WERI-Rb-1 (cell line): Measurements from ENCODE around the gene SMPD3.

Experiments
- DNase-seq: peaks from one replicate; pipeline ENCODE4 v3.0.0-alpha.2; 2020
- H3K27ac ChIP-seq: fragments of 250-450 bp; sonication (Bioruptor Pico); 2 replicates; pipeline ENCODE4 v1.5.1; 2020; ENCODE audit warnings: mild to moderate bottlenecking, moderate library complexity
- H3K27me3 ChIP-seq: fragments of 250-450 bp; sonication (Bioruptor Pico); 2 replicates; pipeline ENCODE4 v1.5.1; 2021; ENCODE audit warnings: mild to moderate bottlenecking, low read depth, moderate library complexity; ENCODE audit not compliant: insufficient read depth, severe bottlenecking
- H3K36me3 ChIP-seq: fragments of 250-450 bp; sonication (Bioruptor Pico); 2 replicates; pipeline ENCODE4 v1.5.1; 2020; ENCODE audit warnings: mild to moderate bottlenecking, moderate library complexity
- H3K4me3 ChIP-seq: 2 replicates; pipeline ENCODE4 v1.5.1; 2011; ENCODE audit warnings: low read depth, mild to moderate bottlenecking, control low read depth, low read length
- H3K9me3 ChIP-seq: fragments of 250-450 bp; sonication (Bioruptor Pico); 2 replicates; pipeline ENCODE4 v1.5.1; 2021; ENCODE audit warnings: mild to moderate bottlenecking, moderate library complexity; ENCODE audit not compliant: severe bottlenecking
- CTCF ChIP-seq: IDR thresholded peaks from 2 replicates; pipeline ENCODE4 v1.5.1; 2011; ENCODE audit warnings: low read depth, mild to moderate bottlenecking, control low read depth, inconsistent platforms, low read length

The SMPD3 gene

DNA sequence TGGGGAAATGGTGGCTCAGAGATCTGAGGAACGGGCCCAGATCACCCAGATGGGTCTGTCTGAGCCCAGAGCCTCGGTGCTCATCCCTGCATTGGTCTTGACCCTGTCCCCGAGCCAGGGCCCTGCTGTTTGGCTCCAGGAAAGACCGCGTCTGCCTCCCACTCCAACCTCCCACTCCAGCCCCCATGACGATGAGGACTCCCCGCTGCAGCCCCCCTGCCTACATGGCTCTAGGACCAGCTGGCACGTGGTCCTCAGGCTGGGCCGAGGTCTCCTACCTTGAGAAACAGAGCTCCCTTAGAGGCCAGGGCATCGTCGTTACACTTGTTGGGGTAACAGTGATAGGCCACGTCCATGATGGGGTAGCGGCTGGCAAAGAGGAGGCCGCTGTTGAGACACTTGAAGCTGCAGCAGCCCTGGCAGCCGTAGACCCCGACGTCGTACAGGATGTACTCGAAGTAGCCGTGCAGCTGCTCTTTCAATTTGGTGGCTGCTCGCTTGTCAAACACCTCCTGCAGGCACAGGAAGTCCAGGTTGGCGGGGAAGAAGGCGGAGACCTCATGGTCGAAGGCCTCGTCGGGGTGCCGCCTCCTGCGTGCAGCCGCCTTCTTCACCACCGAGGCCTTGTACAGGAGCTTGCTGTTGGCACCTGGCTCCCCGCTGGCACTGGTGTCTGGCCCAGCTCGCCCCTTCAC is 77.6 kb downstream of the SMPD3 start:
- no peak overlapping the region for H3K27ac ChIP-seq
- H3K9me3 ChIP-seq, result no peaks in the 10 kb centered on the region
- DNase-seq, result no peak
- H3K36me3 ChIP-seq, result no peaks in the 10 kb centered on the region
- no peak overlapping the region for H3K4me3 ChIP-seq
- TF ChIP-seq CTCF, result no peak
- H3K27me3 ChIP-seq, result no peaks in the 10 kb centered on the region

DNA sequence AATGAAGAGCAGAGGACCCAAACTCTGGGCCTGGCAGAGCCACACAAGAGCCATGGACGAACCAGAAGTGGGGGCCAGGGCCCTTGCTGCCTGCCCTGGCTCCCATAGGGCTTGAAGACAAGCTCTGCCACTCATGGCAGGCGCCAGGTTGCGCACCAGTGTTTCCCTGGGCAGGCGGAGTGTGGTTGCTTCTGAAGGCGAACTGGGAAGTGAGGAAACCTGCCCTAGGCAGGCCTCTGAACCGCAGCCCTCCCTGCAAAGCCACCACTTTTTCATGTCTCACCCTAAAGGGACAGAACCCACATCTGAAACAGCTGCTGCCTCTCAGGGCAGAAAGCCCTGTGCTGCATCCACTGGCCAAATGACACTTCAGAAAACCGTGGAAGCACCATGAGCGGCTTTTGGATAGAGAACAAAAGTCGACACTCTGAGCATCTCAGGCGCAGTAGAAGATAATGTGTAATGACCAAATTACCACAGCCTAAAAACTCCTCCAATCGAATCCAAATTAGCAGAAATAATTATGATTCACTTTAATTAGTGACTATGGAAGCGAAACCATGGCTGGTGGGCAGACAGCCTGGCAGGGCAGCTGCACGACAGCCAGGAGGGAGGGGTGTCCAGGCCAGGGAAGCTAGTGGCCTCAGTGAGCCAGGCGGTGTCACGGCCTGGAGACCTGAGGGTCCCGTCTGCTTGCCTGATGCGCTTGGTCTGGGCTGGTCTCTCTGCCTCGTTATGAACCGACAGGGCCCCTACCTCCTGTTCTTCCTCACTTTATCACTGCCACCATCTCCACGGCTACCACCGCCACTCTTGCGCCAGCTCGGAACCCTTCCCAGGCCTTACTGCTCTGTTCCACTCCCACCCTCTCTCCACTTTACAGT is 78.4 kb downstream of the SMPD3 start:
- H3K36me3 ChIP-seq, result no peaks in the 10 kb centered on the region
- no peak overlapping the region for H3K27ac ChIP-seq
- DNase-seq, result no peak
- no peak overlapping the region for H3K4me3 ChIP-seq
- TF ChIP-seq CTCF, result no peak
- no peaks in the 10 kb centered on the region for H3K27me3 ChIP-seq
- H3K9me3 ChIP-seq, result no peaks in the 10 kb centered on the region

DNA sequence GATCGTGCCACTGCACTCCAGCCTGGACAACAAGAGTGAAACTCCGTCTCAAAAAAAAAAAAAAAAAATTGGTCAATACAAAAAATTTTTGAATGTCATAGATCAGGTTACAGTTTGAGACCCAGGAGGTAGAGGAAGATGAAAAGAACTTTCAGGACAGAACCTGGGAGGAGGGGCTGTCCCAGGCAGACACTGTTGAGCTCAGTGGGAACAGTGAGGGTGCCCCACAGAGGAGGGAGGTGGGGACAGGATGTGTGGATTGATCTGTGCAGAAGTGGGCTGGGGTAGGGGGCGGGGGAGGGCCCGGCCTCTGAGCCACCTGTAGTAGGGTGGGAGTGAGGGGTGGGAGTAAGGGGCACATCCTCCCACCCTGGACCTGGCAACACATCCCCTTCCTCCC is 79.1 kb downstream of the SMPD3 start:
- no peak for TF ChIP-seq CTCF
- Histone ChIP-seq H3K36me3 (peaks cover 2% of the 10 kb centered on the region; the same call in 1 of the 2 replicates), H3K27ac (no peak overlapping the region), H3K9me3 (no peaks in the 10 kb centered on the region), H3K4me3 (no peak overlapping the region), H3K27me3 (no peaks in the 10 kb centered on the region)
- no peak for DNase-seq

DNA sequence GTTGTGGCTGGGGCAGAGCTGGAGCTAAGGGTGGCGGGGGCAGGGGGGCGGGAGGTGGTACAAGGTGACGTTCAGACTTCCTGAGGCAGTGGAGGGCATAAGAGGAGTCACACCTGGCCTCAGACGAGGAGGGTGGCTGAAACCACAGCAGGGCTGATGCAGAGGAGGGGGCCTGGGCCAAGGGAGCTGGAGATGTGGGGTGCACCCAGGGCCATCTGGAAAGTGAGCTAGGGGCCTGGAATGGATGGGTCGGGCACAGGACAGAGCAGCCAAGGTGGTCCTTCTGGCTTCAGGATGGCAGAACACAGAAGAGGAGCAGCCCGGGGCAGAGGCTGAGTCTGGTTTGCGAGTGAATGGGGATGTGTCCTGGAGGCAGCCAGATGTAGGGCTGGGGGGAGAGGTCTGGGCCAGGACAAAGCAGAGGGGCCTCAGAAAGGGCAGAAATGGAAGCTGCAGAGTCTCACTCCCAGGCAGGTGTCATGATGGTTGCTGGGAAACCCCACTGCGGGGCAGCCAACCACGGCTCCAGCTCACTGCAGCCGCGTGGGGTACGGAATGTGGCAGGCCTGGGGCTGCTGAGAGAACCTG is 79.9 kb downstream of the SMPD3 start:
- H3K27me3 ChIP-seq, result no peaks in the 10 kb centered on the region
- no peaks in the 10 kb centered on the region for H3K9me3 ChIP-seq
- DNase-seq, result no peak

DNA sequence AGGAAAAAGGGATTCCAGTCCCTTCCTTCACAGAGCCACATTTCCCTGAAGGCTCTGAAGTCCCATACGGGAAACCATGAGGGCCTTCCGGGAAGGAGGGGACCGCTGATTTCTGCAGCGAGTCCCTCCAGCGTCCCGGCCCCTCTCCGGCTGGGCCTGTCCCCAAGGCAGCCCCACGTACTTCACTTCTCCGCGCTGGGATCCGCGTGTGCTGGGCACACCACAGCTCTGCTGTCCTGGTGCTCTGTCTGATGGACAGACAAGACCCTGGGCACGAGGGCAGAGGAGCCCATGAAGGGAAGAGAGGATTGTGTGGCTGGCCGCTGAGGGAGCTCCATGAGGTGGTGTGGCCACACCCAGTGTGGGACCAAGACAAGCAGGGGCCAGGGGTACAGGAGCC is 80.4 kb downstream of the SMPD3 start:
- Histone ChIP-seq H3K27ac (peak overlapping the region; percentile 28; the same call in 1 of the 2 replicates), H3K36me3 (peaks cover 3% of the 10 kb centered on the region; the same call in 1 of the 2 replicates), H3K27me3 (no peaks in the 10 kb centered on the region), H3K4me3 (no peak overlapping the region), H3K9me3 (no peaks in the 10 kb centered on the region)
- no peak for TF ChIP-seq CTCF
- no peak for DNase-seq

More for the DNA sequence above, 79.9 kb downstream of the SMPD3 start:
- no peak overlapping the region for H3K4me3 ChIP-seq
- TF ChIP-seq CTCF, result no peak
- peaks cover 3% of the 10 kb centered on the region; the same call in 1 of the 2 replicates for H3K36me3 ChIP-seq
- H3K27ac ChIP-seq, result no peak overlapping the region
